Stimulated activated effector memory CD8-positive, alpha-beta T cell treated with anti-CD3 and anti-CD28 coated beads, Interleukin-12 subunit alpha, Interleukin-12 subunit beta, amount 100 ng/mL, for 72 hours (primary cell): ENCODE measurements around the gene C1QTNF5.

Experiments
- ATAC-seq: fragments of 150-1000 bp; cut with Tn5 transposase; 2 replicates; pipeline ENCODE4 v1.10.0; 2021
- DNase-seq, 2 donors: peaks; one replicate each; pipeline ENCODE4 v3.0.0; 2021 to 2022; ENCODE audit warnings: low spot score in 2 of 2
- H3K27ac Mint-ChIP-seq: one replicate; pipeline ENCODE4 v1.8.0; 2022; ENCODE audit warnings: mild to moderate bottlenecking, mixed read lengths
- H3K36me3 Mint-ChIP-seq: one replicate; pipeline ENCODE4 v1.8.0; 2022; ENCODE audit warnings: mild to moderate bottlenecking, mixed read lengths
- H3K4me1 Mint-ChIP-seq: one replicate; pipeline ENCODE4 v1.8.0; 2022; ENCODE audit warnings: mixed read lengths
- H3K4me3 Mint-ChIP-seq: one replicate; pipeline ENCODE4 v1.8.0; 2022; ENCODE audit warnings: mild to moderate bottlenecking, mixed read lengths
- H3K9me3 Mint-ChIP-seq: one replicate; pipeline ENCODE4 v1.8.0; 2022; ENCODE audit warnings: mixed read lengths

The C1QTNF5 gene

DNA sequence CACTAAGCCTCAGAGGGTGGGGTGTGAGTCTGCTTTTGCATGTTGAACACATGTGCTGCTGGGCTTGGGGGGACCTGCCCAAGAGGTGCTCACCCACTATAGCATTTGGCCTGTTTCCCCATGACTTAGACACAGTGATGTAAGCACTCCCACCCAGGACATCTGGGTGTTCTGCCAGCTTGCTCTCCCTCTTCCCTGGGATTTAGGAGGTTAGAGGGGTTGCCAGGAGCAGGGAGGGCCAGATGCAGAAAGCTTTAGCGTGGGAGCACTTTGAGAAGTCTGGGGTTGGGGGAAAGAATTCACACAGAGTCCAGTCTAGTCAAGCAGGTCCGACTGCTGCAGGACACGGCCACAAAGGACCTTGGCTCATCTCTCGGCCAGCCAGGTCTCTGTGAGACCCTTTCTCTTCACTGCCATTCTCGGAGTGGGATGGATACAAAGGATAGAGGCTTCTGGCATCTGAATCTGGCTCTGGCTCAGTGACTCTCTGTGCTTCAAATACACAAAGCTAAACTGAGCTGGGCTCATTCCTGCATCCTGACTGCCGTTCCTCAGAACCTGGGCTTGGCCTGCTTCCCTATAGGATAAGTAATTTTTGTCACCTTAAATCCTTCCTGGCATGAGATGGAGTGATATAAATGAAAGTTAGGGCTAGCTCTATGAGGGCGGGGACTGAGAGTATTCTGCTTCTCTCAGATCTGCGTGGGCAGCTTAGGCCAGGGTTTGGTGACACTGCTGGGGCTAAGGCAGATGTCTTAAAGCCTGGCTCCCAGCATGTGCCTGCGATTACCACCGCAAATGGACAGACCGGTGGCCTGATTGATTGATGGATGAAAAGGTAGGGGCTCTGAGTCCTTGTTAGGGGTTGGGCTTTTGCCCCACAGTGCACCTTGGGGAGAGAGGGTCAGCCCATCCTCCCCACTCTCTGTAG is 26.3 kb upstream of the C1QTNF5 start:
- Mint-ChIP-seq H3K27ac (no peak overlapping the region), H3K9me3 (no peaks in the 10 kb centered on the region), H3K4me1 (peaks cover 34% of the 10 kb centered on the region), H3K36me3 (no peaks in the 10 kb centered on the region), H3K4me3 (no peak overlapping the region)
- ATAC-seq (no peak), DNase-seq (no peak)

DNA sequence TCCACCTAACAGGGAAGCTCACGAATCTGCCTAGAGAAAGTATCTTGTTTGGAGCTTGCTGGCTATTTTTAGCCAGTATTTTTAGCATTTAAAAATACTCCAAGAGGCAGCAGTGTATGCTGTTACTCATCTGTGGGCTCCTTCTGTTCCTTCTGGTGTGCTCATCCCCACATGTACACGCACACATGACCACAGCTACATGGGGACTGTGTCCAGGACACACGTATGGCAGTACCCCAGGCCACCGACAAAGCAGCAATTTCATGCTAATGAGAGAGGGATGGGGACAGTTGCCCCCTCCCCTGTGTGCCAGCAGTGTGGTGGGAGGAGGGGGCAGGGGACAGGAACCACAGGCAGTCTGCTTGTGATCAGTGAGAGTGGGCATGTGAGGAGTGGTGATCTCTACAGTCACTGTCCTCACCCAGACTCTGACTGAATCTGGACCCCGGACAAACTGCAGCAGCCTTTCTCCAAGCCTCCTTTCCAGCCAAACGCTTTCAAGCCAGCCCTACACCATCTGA is 24.4 kb upstream of the C1QTNF5 start:
- no peak for DNase-seq
- H3K36me3 Mint-ChIP-seq, result no peaks in the 10 kb centered on the region
- H3K4me1 Mint-ChIP-seq, result peaks cover 30% of the 10 kb centered on the region
- H3K9me3 Mint-ChIP-seq, result no peaks in the 10 kb centered on the region
- H3K27ac Mint-ChIP-seq, result no peak overlapping the region
- ATAC-seq, result no peak
- peak overlapping the region; percentile 65 for H3K4me3 Mint-ChIP-seq

DNA sequence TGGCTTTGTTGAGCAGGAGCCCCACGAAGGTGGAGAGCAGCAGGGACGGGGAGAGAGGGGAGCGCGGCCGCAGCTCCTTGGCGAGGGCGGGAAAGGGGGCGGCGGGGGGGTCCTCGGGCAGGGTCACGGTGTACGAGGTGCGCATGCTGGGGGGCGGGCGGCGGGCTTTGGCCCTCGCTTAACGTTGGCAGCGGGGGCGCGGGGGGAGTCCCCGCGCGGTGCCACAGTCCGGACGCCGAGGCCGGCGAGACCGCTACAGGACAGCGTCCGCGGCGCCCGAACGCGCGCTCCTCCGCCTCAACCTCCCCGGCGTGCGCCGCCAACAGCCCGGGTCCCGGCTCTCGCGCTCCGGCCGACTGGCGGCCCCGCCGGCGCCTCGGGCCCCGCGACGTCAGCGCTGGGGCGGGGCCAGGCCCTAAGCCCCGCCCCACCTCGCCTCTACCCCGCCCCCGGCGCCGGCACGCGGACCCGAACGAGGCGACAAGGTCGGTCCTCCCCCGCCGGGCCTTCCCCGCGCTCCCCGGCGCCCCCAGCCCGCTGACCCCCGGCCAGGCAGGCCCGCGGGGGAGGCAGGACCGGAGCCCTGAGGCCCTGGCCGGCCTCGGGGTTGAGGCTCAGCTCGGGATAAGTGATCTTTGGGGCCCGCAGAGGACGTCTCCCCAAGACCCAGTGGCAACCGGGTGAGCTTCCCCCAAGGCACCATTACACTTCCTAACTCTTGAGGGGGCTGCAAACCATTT is 23.3 kb upstream of the C1QTNF5 start:
- H3K36me3 Mint-ChIP-seq, result no peaks in the 10 kb centered on the region
- H3K9me3 Mint-ChIP-seq, result no peaks in the 10 kb centered on the region
- no peak overlapping the region for H3K27ac Mint-ChIP-seq
- peak in 1 of 2 donors; percentile 61 for DNase-seq
- peak overlapping the region; percentile 65 for H3K4me3 Mint-ChIP-seq
- ATAC-seq, result peak; percentile 60
- H3K4me1 Mint-ChIP-seq, result peaks cover 32% of the 10 kb centered on the region

DNA sequence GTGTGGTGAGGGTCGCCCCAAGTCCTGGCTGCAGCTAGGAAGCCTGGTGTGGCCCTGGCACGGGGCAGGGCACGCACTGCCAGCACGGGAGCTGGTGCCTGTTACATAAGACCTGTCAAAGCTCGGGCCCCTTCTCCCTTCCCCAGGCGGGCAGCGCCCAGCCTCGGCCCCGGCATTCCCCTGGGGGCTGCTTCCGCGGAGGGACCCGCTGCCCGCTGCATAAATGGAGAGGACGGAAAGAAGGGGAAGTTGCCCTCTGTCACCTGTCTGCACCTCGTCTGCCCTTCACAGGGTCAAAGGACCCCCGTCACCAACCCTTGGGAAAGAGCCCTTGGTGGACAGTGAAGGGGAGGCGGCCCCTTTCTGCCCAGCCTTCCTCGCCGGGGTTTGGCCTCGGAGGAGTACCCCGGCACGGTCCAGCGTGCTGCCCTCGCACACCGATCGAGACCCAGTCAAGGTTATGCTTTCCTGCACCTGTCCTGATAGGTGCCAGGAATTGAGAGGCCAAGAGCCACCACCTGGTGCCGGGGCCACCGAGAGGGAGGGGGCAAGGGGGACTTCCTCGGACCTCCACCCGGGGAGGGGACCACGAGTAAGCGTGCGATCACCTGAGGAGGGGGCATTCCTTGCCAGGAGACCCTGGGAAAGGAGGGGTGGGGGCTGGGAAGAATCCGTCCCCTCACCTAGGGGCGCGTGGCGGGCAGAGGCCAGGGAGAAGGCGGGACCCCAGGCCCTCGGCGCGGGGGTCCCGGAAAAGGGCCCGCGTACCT is 22.6 kb upstream of the C1QTNF5 start:
- peaks cover 32% of the 10 kb centered on the region for H3K4me1 Mint-ChIP-seq
- H3K9me3 Mint-ChIP-seq, result no peaks in the 10 kb centered on the region
- H3K36me3 Mint-ChIP-seq, result no peaks in the 10 kb centered on the region
- no peak for DNase-seq
- ATAC-seq, result no peak
- H3K27ac Mint-ChIP-seq, result no peak overlapping the region
- H3K4me3 Mint-ChIP-seq, result peak overlapping the region; percentile 39

DNA sequence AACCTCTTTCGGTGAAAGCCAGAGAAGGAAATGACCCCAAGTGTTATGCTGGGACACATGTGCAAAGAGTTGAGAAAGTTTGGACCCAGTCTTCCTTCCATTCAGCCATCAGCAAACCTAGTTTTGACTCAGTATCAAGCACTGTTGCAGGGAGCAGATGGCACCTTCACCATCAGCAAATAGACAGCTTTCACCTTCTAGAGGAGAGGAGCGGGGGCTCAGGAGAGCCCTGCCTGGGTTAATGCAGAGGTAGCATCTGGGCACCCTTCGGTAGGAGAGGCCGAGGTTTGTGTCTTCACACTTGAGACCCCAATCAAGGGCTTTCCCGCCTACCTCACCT is 22.0 kb upstream of the C1QTNF5 start:
- no peaks in the 10 kb centered on the region for H3K9me3 Mint-ChIP-seq
- no peaks in the 10 kb centered on the region for H3K36me3 Mint-ChIP-seq
- H3K27ac Mint-ChIP-seq, result no peak overlapping the region
- DNase-seq, result no peak
- no peak for ATAC-seq
- H3K4me3 Mint-ChIP-seq, result peak overlapping the region; percentile 39
- H3K4me1 Mint-ChIP-seq, result peaks cover 33% of the 10 kb centered on the region

DNA sequence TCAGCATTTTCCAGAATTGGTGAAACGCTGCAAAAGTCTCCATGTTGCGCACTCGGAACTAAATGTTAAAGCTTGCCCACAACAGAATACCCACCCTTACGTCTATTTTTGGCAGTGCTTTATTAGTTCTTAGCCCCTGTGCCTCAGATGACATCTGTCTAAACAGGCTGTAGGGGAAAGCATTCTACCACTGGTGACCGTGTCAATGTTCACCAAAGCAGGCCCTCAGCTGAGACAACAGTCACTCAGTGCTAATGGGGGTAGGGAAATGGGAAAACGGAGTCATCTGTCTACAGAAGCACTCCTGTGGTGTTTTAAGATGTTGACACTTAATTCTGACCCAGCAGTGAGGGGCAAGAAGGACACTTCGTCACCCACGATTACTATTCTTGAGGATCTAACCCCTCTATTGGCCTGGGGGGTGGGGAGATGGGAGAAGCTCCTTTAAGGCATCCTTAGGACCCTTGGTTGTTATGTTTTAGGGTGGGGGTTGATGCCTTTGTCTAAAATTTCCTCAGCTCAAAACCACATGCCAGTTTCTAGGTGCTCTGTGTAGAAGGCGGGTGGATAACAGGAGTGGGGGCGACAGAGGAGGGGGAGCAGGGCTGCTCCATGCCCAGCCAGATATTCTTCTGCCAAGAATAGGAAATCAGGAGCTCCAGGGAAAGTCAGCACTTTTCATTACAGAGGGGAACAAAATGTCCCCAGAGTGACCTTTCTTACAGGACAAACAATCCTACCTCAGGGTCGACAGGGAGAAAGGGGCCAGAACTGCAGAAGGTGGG is 21.4 kb upstream of the C1QTNF5 start:
- no peaks in the 10 kb centered on the region for H3K9me3 Mint-ChIP-seq
- ATAC-seq (peak; percentile 29), DNase-seq (no peak)
- H3K4me3 Mint-ChIP-seq, result peak overlapping the region; percentile 39
- no peaks in the 10 kb centered on the region for H3K36me3 Mint-ChIP-seq
- peaks cover 38% of the 10 kb centered on the region for H3K4me1 Mint-ChIP-seq
- H3K27ac Mint-ChIP-seq, result no peak overlapping the region

DNA sequence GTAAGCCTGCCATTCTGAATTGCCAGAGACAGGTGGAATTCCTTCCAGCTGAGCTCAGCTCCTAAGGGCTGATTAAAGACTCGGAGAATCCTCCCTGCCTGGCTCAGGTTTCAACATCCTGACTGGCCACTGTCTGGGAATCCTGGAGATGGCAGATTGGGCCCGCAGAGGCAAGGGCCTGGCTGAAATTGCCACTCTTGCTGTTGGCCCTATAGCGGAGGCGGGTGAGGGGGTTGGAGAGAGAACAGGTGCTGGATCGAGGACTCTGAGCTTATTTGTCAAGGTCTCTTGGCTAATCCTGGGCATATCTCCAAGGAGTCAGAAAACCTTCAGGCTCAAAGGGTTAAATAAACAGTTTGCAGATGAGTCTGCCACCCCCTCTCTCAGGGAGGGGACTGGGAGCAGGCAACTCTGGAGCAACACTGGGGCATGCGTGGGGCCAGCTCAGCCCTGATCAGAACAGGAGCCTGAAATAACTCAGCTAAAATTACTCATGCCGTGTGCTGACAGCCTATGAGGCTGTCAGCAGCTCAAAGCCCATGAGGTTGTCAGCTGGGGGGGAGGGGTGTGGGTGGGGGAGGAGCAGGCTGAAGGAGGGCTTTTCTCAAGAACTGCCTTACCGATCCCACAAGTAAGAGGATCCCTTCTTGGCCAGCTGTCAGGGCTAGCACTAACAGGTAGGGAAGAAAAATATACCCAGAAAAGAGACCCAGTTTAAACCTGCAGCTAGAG is 20.5 kb upstream of the C1QTNF5 start:
- no peak for DNase-seq
- ATAC-seq, result peak; percentile 95

DNA sequence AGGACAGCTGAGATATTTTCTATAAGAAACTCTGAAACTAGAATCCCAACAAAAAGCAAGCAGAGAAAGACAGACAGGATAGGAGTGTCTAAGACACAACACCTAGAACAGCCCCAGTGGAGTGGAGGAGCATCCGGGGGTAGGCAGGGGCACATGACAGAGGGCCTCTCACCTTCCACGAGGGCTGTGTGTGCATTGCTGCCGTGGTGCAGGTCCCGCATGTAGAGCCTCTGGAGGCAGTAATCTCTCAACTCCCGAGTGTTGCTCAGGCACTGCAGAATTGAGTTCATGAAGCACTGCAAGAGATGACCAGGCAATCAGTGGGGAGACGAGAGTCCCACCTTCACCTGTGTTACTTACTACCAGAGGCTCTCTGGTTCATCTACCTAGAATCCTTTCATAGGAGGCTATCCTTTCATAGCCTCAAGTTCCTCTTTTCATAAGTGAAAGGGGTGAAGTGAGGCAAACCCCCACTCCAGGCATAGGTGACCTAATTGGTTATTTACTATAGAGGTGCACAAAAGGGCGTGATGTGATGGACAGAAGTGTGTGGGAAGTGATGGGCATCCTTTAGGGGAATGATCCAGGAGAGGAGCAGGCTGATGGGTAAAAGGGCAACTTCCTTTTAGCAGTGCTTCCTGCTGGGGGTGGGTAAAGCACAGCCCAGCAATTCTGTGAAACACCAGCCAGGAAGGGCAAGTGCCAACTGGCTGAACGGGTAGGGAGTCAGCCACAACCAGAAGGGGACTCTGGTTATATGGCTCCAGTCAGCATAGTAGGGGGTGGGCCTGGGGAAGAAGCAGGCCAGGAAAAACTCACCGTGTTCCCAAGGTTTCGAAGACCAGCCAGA is 18.9 kb upstream of the C1QTNF5 start:
- Mint-ChIP-seq H3K4me1 (peaks cover 44% of the 10 kb centered on the region), H3K27ac (no peak overlapping the region), H3K4me3 (no peak overlapping the region), H3K9me3 (no peaks in the 10 kb centered on the region), H3K36me3 (no peaks in the 10 kb centered on the region)
- ATAC-seq (no peak), DNase-seq (no peak)

More for the DNA sequence above, 20.5 kb upstream of the C1QTNF5 start:
- Mint-ChIP-seq H3K9me3 (no peaks in the 10 kb centered on the region), H3K36me3 (no peaks in the 10 kb centered on the region), H3K27ac (no peak overlapping the region), H3K4me3 (no peak overlapping the region), H3K4me1 (peaks cover 45% of the 10 kb centered on the region)

DNA sequence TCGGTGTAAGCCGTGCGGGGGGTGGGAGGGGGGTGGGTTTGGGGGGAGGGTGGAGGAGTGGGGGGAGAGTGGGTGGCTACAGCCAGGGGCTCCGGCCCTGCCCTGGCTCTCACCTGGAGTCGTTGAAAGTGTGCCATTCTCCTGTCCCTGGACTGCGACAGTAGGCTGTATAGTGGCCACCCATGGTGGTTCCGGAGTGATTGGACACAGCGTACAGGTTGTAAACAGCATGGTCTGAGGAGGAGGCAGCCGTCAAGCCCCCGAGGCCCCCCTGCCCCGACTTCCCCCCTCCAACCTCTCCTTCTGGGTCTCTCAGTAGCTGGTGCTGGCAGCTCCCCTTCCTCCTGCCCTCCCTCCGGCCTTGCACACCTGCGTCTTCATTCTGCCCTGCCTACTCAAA is 16.4 kb upstream of the C1QTNF5 start:
- Mint-ChIP-seq H3K4me3 (peak overlapping the region; percentile 89), H3K36me3 (no peaks in the 10 kb centered on the region), H3K4me1 (peaks cover 35% of the 10 kb centered on the region), H3K27ac (no peak overlapping the region), H3K9me3 (no peaks in the 10 kb centered on the region)
- ATAC-seq (no peak), DNase-seq (no peak)

DNA sequence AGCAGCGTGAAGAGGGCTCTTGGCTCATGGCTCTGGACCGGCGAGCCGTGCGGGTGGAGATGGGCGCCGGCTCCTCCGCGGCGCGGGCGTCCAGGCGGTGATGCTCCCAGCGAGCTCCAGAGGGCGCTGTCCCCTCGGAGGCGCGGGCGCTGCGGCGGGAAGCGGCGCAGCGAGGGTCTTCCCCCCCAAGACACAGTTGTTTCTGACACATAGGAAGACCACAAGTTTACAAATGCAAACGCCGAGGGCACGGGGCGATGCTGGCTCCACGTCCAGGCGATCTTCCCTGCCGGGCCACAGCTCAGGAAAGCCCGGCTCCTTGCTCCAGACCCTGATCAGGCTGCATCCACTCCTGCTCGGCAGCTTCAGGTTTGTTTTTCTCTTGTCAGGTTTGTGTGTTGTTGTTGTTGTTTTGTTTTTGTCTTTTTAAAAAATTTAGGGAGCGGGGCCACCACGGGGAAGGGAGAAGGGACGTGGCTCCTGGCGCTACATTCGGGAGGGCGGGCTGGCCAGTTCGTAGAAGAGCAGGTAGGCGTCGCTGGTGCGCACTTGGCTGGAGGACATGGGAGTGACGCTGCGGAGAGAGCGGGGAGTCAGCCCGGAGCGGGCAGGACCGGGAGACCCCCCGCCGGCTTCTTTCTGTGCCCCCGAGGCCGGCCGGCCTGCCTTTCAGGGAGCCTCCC is 15.8 kb upstream of the C1QTNF5 start:
- peak; percentile 82 for ATAC-seq
- peak; percentile 79 to 87 for DNase-seq
- H3K27ac Mint-ChIP-seq, result peak overlapping the region; percentile 69
- no peaks in the 10 kb centered on the region for H3K9me3 Mint-ChIP-seq
- H3K4me1 Mint-ChIP-seq, result peaks cover 30% of the 10 kb centered on the region
- H3K36me3 Mint-ChIP-seq, result no peaks in the 10 kb centered on the region
- H3K4me3 Mint-ChIP-seq, result peak overlapping the region; percentile 89

DNA sequence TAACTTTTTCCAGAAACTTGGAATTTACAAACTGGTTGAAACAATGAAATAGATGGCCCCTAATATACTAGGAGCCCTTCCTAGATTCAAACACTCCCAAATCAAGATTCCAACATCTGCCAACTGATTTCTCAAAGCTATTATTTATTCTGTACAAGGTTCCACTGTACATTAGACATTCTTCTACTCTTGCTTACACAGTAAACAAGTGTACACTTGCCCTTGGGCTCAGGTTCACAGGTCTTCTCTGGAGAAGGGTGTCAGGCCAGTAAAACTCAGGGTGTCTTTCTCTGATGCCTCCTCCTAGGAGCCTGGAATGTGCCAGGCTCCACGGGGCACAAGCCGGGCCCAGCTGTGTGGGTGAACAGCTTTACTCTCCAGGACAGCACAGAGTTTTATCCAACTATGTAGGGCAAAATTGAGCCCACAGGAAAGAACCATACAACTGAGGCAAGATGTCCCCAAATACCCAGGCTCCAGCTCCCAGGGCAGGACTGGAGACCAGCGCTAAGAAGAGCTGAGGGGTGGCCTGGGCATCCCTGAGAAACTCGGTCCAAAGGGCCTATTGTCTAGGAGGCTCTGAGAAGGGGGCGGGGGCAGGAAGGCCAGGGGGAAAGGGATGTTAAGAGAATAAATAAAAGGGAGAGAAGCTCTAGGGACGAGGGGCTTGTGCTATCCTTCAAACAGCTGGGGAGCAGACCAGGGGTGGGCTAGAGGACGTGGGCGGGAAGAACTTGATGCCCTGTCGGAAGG is 14.6 kb upstream of the C1QTNF5 start:
- Mint-ChIP-seq H3K36me3 (no peaks in the 10 kb centered on the region), H3K4me3 (peak overlapping the region; percentile 89), H3K27ac (no peak overlapping the region), H3K4me1 (peaks cover 25% of the 10 kb centered on the region), H3K9me3 (no peaks in the 10 kb centered on the region)
- DNase-seq (no peak), ATAC-seq (no peak)

DNA sequence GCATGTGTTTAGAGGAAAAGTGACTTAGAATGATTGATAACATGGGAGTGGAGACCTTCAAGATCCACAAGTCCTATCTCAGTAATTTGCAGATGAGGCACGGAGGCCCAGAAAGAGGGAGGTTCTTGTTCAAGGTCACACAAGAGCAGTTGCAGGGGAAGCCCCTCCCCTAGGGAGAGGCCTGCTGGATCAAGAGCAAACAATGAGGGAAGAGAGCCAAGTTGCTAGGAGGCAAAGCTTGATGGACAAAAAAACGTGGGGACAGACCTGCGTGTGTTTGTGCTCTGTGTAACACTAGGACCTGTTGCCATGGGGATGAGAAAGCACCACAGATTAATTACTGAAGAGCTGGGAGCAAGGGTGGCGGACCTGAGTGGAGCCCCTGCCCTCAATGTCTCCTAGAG is 12.2 kb upstream of the C1QTNF5 start:
- no peak overlapping the region for H3K4me3 Mint-ChIP-seq
- no peak overlapping the region for H3K27ac Mint-ChIP-seq
- ATAC-seq (no peak), DNase-seq (no peak)
- peaks cover 22% of the 10 kb centered on the region for H3K4me1 Mint-ChIP-seq
- no peaks in the 10 kb centered on the region for H3K9me3 Mint-ChIP-seq
- H3K36me3 Mint-ChIP-seq, result no peaks in the 10 kb centered on the region
